Stimulated activated CD8-positive, alpha-beta memory T cell treated with anti-CD3 and anti-CD28 coated beads, Interleukin-2, amount 100 ng/mL, for 48 hours (primary cell): Measurements from ENCODE around the gene ATP8A2.

Source experiments
- DNase-seq, 2 donors: peaks; one replicate each; pipeline ENCODE4 v3.0.0-alpha.2; 2020; ENCODE audit warnings: low read depth in 2 of 2

The ATP8A2 gene

GRCh38 chr13:26012995-26013394 is 641.2 kb downstream of the ATP8A2 start:
- no peak for DNase-seq

- DNase-seq: no peak
Observed at GRCh38 chr13:26015271-26016125, 643.7 kb downstream of the ATP8A2 start.

DNA sequence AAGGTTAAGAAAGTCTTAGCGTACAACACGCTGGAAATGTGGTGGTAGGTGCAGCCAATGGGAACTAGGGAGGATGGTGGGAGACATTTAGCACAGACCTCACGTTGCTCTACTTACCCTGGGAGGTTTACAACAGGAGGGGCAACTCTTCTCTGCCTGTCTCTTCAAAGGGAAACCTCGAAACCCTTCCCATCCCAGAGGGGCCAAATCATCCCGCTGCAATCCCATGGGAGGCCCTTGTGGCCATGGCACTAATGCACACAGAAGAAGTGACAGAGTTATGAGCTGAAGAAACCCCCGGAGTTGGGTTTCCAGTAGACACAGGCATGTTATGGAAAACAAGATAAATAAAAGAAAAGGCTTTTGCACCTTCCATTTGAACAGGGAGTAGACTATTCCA is 644.4 kb downstream of the ATP8A2 start:
- no peak for DNase-seq

GRCh38 chr13:26017196-26017921 is 645.6 kb downstream of the ATP8A2 start:
- no peak for DNase-seq

- DNase-seq: no peak
Observed at GRCh38 chr13:26017932-26018665, 646.3 kb downstream of the ATP8A2 start.

GRCh38 chr13:26019251-26019650 is 647.5 kb downstream of the ATP8A2 start:
- no peak for DNase-seq

DNA sequence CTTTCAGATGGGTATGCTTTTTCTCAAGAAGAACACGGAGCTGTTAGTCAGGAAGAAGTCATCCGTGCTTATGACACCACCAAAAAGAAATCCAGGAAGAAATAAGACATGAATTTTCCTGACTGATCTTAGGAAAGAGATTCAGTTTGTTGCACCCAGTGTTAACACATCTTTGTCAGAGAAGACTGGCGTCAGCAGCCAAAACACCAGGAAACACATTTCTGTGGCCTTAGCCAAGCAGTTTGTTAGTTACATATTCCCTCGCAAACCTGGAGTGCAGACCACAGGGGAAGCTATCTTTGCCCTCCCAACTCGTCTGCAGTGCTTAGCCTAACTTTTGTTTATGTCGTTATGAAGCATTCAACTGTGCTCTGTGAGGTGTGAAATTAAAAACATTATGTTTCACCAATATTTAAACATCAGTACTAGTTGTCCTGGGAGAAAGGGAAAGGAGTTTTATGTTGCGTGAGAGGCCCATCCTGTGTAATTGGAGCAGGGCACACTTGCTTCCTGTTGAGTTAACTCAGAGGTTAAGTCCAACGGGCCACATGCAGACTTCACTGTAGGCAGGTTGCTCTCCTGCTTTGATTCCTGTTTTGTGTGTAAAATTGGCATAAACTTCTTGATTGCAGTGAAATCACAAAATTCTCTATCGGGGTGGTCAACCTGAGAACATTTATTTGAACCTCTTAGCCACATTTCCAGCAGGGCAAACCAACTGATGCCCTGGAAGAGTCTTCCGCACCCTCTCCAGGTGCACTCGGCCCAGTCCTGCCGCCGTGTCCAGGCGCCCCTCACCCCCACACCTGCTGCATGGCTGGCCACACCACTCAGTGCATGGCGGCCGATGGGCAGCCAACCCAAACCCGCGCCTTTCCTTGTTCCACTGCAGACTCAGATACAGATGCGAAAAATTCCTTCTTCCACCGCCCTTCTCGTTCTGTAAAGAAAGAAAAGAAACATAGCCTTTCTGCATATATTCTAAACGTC is 648.4 kb downstream of the ATP8A2 start:
- DNase-seq: no peak

- DNase-seq: no peak
Observed at GRCh38 chr13:26020891-26021290, 649.1 kb downstream of the ATP8A2 start.

DNA sequence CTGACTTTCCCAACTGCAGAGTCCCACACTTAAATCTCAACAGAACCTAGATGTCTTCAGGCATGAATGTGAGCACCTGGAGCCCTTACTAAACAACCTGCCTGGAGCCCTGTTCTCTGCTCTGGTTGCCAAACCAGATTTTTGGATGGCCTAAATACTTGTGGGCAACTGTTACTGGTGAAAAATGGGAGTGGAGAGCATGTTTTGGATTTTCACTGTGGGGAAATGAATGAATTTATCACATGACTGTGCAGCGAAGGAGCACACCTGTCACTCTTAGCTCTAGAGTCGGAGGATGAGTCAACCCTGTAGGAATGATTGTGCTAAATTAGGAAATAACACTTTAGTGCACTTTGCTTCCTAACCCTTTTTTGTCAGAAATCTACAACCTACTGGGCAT is 649.7 kb downstream of the ATP8A2 start:
- no peak for DNase-seq

DNA sequence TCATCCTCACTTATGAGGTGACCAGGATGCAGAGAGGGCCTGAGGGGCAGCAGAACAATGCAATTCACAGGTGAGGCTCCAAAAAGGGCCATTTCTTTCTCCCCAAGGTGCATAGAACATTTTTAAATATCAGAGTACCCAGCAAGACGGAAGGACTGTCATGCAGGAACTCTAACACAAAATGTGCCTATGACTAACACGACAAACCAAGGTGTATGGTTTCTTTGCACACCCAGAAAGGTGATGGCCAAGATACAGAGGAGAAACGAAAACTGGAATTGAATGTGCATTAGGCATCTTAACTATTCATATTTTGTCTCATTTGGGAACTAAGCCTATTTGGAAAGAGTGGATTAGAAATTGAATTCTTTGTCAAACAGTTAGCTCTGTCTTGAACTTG is 650.2 kb downstream of the ATP8A2 start:
- DNase-seq: no peak

- DNase-seq: no peak
Observed at GRCh38 chr13:26022538-26023292, 650.9 kb downstream of the ATP8A2 start.

DNA sequence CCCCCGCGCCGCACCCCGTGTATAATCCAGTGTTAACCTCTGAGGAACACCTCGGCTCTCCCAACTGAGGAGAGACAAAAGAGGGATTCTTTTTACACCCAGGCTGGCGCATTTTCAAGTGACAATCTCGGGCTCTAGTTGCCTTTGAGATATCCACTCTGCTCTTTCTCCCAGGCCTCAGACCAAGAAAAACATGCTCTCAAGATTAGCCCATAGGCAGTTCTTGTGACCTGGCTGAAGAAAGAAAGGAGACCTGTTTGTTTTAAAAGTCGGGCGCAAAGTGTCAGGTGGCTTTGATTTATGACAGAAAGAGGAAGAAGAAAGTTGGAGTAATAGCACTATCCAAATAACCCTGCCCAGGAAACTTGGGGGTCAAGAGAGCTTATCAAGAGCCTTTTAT is 652.8 kb downstream of the ATP8A2 start:
- no peak for DNase-seq

GRCh38 chr13:26025196-26025595 is 653.4 kb downstream of the ATP8A2 start:
- no peak for DNase-seq

GRCh38 chr13:26025771-26026170 is 654.0 kb downstream of the ATP8A2 start:
- no peak for DNase-seq

DNA sequence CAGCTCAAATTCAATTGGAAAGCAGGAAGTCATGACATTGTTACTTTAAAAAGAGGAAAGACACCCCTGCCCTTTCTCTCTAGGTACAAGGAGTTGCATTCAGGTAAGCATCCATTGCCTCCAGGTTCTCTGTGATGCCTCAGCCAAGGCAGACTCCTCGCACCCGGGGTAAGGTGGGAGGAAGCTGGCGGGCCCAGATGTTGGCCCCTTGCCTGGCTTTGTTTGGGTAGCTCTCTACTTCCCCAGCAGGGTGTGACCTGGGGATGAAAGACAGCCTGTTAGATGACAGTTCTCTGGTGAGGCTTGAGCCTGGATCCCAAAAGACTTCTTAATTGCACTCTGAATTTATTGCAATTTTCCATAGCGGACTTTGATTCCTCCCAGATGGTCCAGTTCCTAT is 654.4 kb downstream of the ATP8A2 start:
- DNase-seq: no peak

DNA sequence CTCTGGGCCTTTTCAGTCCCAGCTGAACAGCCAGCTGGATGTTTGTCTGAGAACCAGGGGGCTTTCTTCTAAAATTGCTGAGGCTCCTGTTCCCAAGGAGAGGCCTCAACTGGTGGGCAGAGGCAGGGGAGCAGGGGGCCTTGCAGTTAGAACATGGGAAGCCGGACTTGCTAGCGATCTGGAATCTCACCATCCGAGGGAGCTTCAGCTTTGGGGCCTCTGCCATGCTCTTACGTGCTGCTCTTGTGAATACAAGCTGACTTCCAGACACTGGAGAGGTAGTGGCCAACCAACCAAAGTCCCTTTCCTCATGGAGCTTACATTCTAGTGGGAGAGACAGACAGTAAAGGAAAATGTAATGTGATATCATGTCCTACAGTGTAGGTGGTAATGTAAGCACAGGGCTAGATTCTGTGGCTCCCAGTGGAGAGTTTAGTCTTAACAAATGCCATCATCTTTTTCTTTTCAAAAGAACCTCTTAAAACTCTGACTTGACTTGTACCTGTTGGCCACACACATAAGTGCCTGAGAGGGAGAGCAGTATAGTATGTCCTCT is 657.9 kb downstream of the ATP8A2 start:
- DNase-seq: no peak

DNA sequence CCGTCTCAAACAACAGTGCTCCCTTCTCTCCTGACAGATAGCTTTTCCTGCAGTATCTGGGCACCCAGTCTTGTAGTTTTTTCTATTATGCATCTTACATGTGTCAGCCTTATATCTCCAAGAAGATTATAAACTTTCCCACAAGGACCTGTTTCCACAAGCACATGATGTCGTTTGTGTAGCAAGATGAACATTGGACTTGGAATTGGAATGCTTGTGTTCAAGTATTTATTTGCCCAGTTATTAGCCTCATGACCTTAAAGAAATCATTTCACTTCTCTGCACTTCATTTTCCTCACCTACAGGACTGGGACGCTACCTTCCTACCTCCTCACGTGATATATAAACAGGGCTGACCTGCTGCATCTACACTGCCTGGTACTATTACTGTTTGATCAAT is 658.6 kb downstream of the ATP8A2 start:
- no peak for DNase-seq

DNA sequence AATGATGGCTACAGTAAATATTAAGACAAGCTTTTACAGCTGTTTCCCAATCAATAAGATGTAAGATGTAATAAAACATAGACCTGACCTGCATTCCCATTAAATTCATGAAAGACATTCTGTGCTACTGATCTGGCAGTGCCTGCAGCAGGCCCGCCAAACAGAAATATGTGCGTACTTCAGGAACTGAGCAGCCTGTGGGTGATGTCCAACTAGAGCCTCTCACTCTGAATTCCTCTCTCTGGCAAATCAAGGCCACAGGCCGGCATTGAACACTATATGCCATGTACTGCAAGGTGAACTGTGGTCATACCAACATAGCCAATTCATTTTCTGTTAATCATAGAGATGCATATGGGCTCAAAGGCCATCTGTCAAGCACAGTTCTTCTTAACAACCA is 662.2 kb downstream of the ATP8A2 start:
- no peak for DNase-seq

DNA sequence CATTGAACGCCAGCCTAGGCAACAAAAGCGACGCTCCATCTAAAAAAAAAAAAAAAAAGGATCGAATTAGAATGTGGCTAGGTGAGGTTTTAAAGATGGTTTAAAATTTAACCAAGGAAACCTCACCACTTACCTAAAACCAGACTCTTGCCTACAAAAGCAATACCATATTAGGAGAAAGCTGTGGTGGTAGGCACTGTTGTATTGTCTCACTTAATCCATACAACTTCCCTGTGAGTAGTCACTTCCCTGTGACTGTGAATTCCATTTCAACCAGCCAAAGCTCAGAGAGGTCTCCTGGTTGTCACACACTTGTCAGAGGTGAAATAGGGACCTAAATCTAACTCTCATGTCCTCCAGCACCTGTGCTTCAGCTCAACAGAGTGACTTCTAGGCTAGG is 664.6 kb downstream of the ATP8A2 start:
- DNase-seq: no peak

DNA sequence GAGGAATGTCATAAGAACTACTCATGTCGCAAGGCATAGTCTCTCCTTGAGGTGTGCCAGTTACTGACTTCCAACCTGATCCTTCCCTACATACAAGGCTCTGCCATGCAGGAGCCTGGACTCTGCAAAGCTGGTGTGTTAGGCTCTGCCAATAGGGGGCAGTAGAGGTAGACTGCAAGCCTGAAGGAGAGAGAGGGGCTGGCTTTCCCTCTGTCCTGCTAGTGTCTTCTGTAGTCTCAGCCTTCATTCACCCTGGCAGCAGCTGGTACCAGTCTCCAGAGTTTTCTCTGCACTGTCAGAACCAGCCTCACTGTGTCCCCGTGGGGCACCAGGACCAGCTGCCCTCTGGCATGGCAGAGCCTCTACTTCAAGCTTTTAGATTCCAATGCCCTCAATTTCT is 665.5 kb downstream of the ATP8A2 start:
- DNase-seq: no peak
